GM10266 (cell line): ENCODE measurements around the gene IL1RAPL2.

Experiments used
- DNase-seq: peaks from one replicate; pipeline ENCODE4 v3.0.0; 2012; ENCODE audit errors: extremely low spot score
- TF ChIP-seq, protein P1 (sequence below): IDR thresholded peaks from 2 replicates; pipeline ENCODE4 v1.5.1; 2012; ENCODE audit warnings: mild to moderate bottlenecking, low read depth; ENCODE audit not compliant: control insufficient read depth, insufficient read depth; ENCODE audit errors: missing control alignments

Gene IL1RAPL2

GRCh38 chrX:105302246-105302645 lies 736.2 kb downstream of the IL1RAPL2 start:
- TF ChIP-seq, protein P1, sequence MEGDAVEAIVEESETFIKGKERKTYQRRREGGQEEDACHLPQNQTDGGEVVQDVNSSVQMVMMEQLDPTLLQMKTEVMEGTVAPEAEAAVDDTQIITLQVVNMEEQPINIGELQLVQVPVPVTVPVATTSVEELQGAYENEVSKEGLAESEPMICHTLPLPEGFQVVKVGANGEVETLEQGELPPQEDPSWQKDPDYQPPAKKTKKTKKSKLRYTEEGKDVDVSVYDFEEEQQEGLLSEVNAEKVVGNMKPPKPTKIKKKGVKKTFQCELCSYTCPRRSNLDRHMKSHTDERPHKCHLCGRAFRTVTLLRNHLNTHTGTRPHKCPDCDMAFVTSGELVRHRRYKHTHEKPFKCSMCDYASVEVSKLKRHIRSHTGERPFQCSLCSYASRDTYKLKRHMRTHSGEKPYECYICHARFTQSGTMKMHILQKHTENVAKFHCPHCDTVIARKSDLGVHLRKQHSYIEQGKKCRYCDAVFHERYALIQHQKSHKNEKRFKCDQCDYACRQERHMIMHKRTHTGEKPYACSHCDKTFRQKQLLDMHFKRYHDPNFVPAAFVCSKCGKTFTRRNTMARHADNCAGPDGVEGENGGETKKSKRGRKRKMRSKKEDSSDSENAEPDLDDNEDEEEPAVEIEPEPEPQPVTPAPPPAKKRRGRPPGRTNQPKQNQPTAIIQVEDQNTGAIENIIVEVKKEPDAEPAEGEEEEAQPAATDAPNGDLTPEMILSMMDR = no peak
- no peak for DNase-seq

GRCh38 chrX:105307762-105308161 lies 741.8 kb downstream of the IL1RAPL2 start:
- TF ChIP-seq, protein P1 = no peak
- no peak for DNase-seq

DNA sequence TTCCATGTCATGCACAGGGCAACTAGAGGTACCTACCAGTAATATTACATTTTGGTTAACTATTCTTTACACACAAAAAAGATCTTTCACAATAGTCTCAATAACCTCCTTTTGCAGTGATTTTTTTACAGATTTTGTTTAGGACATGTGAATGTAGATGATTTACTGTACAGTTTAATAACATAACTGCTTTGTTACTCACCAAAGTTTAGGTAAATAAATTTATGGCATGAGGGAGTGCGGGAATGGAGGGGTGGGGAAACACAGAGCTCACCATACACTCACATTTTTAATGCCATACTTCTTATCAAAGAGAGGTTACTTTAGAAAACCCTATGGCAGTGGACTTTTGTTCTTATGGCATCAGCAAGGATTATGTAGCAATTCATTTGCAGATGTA lies 747.6 kb downstream of the IL1RAPL2 start:
- no peak for DNase-seq
- TF ChIP-seq, protein P1 = no peak

- TF ChIP-seq, protein P1 = no peak
- no peak for DNase-seq
Observed at GRCh38 chrX:105314458-105314857, 748.5 kb downstream of the IL1RAPL2 start.

DNA sequence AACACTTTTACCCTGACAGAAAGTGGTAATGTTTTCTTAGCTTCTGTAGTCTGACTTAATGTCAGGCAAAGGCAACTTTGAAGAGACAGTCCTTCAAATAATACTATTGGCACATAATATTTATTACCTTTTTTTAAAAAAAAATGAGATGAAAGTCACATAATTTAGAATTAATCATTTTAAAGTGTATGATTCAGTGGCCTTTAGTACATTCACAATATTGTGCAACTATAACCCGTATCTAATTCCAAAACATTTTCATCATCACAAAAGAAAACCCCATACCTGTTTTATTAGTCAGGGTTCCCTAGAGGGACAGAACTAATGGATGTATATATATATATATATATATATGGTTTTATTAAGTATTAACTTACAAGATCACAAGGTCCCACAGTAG lies 749.2 kb downstream of the IL1RAPL2 start:
- no peak for DNase-seq
- TF ChIP-seq, protein P1 = no peak

DNA sequence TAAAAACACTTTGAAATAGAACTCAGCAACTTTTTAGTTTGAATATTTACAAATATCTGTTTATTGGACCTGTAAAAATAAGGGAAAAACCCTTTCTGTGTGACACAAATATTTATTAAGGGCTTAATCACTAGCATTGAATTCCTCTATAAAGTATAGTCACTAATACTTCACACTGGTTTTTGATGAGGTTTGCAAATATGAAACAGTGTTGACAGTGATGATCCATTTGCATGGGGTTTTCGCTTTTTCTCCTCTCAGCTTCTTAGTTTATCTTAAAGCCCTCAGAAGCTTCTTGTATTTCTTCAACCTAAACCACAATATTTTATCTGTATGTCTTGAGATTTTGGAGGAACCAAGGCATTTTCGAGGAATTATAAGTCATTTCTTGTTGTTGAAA lies 751.1 kb downstream of the IL1RAPL2 start:
- TF ChIP-seq, protein P1 = no peak
- DNase-seq = no peak

- TF ChIP-seq, protein P1 = no peak
- DNase-seq = no peak
Observed at GRCh38 chrX:105323928-105324327, 757.9 kb downstream of the IL1RAPL2 start.
